Prostate gland (tissue), 2 donors: Measurements from ENCODE around the gene ZMYM2. TPM values are rescaled to one million over a fixed set of nuclear protein-coding genes. Genes with fewer than 3 reads are reported as not detected.
"Not testable (repeated sequence)": the region's sequence is repeated elsewhere in the genome, so short reads cannot be mapped to it uniquely, and the experiment has no call there.

ENCODE experiments used
- DNase-seq: peaks from one replicate; pipeline ENCODE4 v3.0.0-alpha.2; 2019; ENCODE audit warnings: low spot score
- H3K27ac ChIP-seq, 2 donors: fragments of 200-600 bp; sonication (generic); 2 replicates each; pipeline ENCODE4 v1.5.1; 2017 to 2019
- H3K27me3 ChIP-seq: fragments of 200-600 bp; sonication (generic); replicated peaks from 2 replicates; pipeline ENCODE4 v1.5.1; 2019; ENCODE audit not compliant: insufficient read depth
- H3K36me3 ChIP-seq, 2 donors: fragments of 200-600 bp; sonication (generic); 1 replicate in 1 of 2; 2 replicates in 1 of 2; pipeline versions ENCODE4 v1.5.1 to v1.8.1; 2017 to 2019
- H3K4me1 ChIP-seq: fragments of 200-600 bp; sonication (generic); replicated peaks from 2 replicates; pipeline ENCODE4 v1.5.1; 2019
- H3K4me3 ChIP-seq, 2 donors: fragments of 200-600 bp; sonication (generic); 2 replicates each; pipeline ENCODE4 v1.5.1; 2017 to 2019
- H3K9me3 ChIP-seq: fragments of 200-600 bp; sonication (generic); 2 replicates; pipeline ENCODE4 v1.5.1; 2017
- CTCF ChIP-seq, 4 experiments: fragments of 200-600 bp in 2 of 4; fragments of 450-650 bp in 2 of 4; sonication (generic) in 2 of 4; IDR thresholded peaks; 1 replicate in 3 of 4; 2 replicates in 1 of 4; pipeline ENCODE4 v1.5.1; 2016 to 2019; ENCODE audit warnings: antibody characterized with exemption in 4 of 4, mild to moderate bottlenecking in 2 of 4, moderate library complexity in 2 of 4
- POLR2A ChIP-seq: fragments of 450-650 bp; IDR thresholded peaks from one replicate; pipeline ENCODE4 v1.6.1; 2016; ENCODE audit warnings: antibody characterized with exemption, mild to moderate bottlenecking
- POLR2AphosphoS5 ChIP-seq: sonication (generic); formaldehyde crosslinking; IDR thresholded peaks from one replicate; pipeline ENCODE4 v1.6.1; 2017; ENCODE audit warnings: antibody characterized with exemption
- WGBS: methylation state at CpG from one replicate; pipeline ENCODE4 v1.1.5; 2018; 5-methylcytosine and 5-hydroxymethylcytosine counted together
- intact Hi-C: fragments of 100-400 bp; cut with DNase I; formaldehyde crosslinking; loops from one replicate; pipeline ENCODE4 v1.14.2; 2022
- total RNA-seq, 2 donors: library from RNA; depleted of rRNA; stranded (reverse); fragments of >200 nt; gene quantifications; one replicate each; pipeline ENCODE4 v1.1.0, GENCODE V29; 2016

ZMYM2 gene
- total RNA-seq, 2 donors from 2014 or later = 70.7 to 95.6 TPM

GRCh38 chr13:20037908-20038307 lies 79.4 kb downstream of the ZMYM2 start:
- H3K4me1 ChIP-seq = no peaks in the 10 kb centered on the region
- H3K9me3 ChIP-seq = no peaks in the 10 kb centered on the region
- no peak for TF ChIP-seq CTCF (IDR thresholded peaks at IDR 0.05)
- TF ChIP-seq POLR2A = no peak
- no peak for TF ChIP-seq POLR2AphosphoS5
- H3K36me3 ChIP-seq = peaks cover 0 to 3% of the 10 kb centered on the region in 2 donors
- no peak overlapping the region for H3K27ac ChIP-seq
- no peak overlapping the region for H3K4me3 ChIP-seq
- no peak for DNase-seq
- no peaks in the 10 kb centered on the region for H3K27me3 ChIP-seq
- intact Hi-C loops = no loop called here

GRCh38 chr13:20042603-20043002 lies 84.1 kb downstream of the ZMYM2 start:
- H3K4me1 ChIP-seq, H3K4me3 ChIP-seq, H3K9me3 ChIP-seq, intact Hi-C loops, DNase-seq, H3K27ac ChIP-seq, H3K36me3 ChIP-seq, H3K27me3 ChIP-seq: not testable (repeated sequence)
- WGBS = 97% methylated on average over 4 of the region's 4 CpGs

- H3K27me3 ChIP-seq = no peaks in the 10 kb centered on the region
- DNase-seq = no peak
- no peaks in the 10 kb centered on the region for H3K4me1 ChIP-seq
- TF ChIP-seq CTCF (IDR thresholded peaks at IDR 0.05) = no peak
- TF ChIP-seq POLR2AphosphoS5 = no peak
- TF ChIP-seq POLR2A = no peak
- intact Hi-C loops = no loop called here
- no peak overlapping the region for H3K4me3 ChIP-seq
- H3K27ac ChIP-seq = no peak overlapping the region
- H3K36me3 ChIP-seq = no peaks in the 10 kb centered on the region
- no peaks in the 10 kb centered on the region for H3K9me3 ChIP-seq
- WGBS = 81% methylated on average over 11 of the region's 11 CpGs
These were observed 84.8 kb downstream of the ZMYM2 start for GRCh38 chr13:20043207-20043925.

GRCh38 chr13:20044086-20044485 lies 85.6 kb downstream of the ZMYM2 start:
- no peaks in the 10 kb centered on the region for H3K27me3 ChIP-seq
- H3K4me3 ChIP-seq = no peak overlapping the region
- no peaks in the 10 kb centered on the region for H3K9me3 ChIP-seq
- H3K36me3 ChIP-seq = no peaks in the 10 kb centered on the region
- intact Hi-C loops = no loop called here
- TF ChIP-seq POLR2A (no peak), POLR2AphosphoS5 (no peak), CTCF (IDR thresholded peaks at IDR 0.05) (no peak)
- no peaks in the 10 kb centered on the region for H3K4me1 ChIP-seq
- no peak overlapping the region for H3K27ac ChIP-seq
- DNase-seq = no peak
- WGBS = 91% methylated on average over 1 of the region's 1 CpG

GRCh38 chr13:20045950-20046548 lies 87.5 kb downstream of the ZMYM2 start:
- DNase-seq = no peak
- Histone ChIP-seq H3K36me3 (no peaks in the 10 kb centered on the region), H3K4me1 (no peaks in the 10 kb centered on the region), H3K27ac (no peak overlapping the region), H3K9me3 (no peaks in the 10 kb centered on the region), H3K27me3 (no peaks in the 10 kb centered on the region), H3K4me3 (no peak overlapping the region)
- intact Hi-C loops = no loop called here
- 98% methylated on average over 2 of the region's 2 CpGs for WGBS
- no peak for TF ChIP-seq POLR2A
- no peak for TF ChIP-seq CTCF (IDR thresholded peaks at IDR 0.05)
- TF ChIP-seq POLR2AphosphoS5 = no peak
